ENCODE results near the gene PLD1. TPM values are rescaled to one million over a fixed set of nuclear protein-coding genes. Genes with fewer than 3 reads are reported as not detected.

PLD1 gene
- total and polyA plus RNA-seq, 10 donors, result 3.0 to 75.2 (median 54.0) TPM

- 36 to 67% (median 54%) methylated on average over 10 of the region's 10 CpGs for WGBS, 5 donors
- Histone ChIP-seq H3K27ac (peak overlapping the region; percentile 8 to 84 (median 72)), H3K36me3 (peaks cover 0 to 45% (median 6%) of the 10 kb centered on the region in 6 donors), H3K4me3 (no peak overlapping the region), H3K4me1 (peaks cover 0 to 26% (median 1%) of the 10 kb centered on the region in 6 donors), H3K9me3 (no peaks in the 10 kb centered on the region), H3K27me3 (replicated peaks in 1 of 7) (no peaks in the 10 kb centered on the region)
- no peak for TF ChIP-seq POLR2A (IDR thresholded peaks at IDR 0.05)
- TF ChIP-seq POLR2AphosphoS5 (IDR thresholded peaks at IDR 0.05), result peak in 2 of 3 donors; percentile 50 to 67
- TF ChIP-seq, protein P1, sequence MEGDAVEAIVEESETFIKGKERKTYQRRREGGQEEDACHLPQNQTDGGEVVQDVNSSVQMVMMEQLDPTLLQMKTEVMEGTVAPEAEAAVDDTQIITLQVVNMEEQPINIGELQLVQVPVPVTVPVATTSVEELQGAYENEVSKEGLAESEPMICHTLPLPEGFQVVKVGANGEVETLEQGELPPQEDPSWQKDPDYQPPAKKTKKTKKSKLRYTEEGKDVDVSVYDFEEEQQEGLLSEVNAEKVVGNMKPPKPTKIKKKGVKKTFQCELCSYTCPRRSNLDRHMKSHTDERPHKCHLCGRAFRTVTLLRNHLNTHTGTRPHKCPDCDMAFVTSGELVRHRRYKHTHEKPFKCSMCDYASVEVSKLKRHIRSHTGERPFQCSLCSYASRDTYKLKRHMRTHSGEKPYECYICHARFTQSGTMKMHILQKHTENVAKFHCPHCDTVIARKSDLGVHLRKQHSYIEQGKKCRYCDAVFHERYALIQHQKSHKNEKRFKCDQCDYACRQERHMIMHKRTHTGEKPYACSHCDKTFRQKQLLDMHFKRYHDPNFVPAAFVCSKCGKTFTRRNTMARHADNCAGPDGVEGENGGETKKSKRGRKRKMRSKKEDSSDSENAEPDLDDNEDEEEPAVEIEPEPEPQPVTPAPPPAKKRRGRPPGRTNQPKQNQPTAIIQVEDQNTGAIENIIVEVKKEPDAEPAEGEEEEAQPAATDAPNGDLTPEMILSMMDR (IDR thresholded peaks at IDR 0.05 in 8 of 11, conservative IDR thresholded peaks at IDR 0.05 in 3 of 11), result no peak
- DNase-seq, result peak; percentile 76
- intact Hi-C loops (cut with DNase I; ENCODE audit: low total_unique reads), result no loop called here
Observed at GRCh38 chr3:171676601-171677175, 133.6 kb downstream of the PLD1 start.

DNA sequence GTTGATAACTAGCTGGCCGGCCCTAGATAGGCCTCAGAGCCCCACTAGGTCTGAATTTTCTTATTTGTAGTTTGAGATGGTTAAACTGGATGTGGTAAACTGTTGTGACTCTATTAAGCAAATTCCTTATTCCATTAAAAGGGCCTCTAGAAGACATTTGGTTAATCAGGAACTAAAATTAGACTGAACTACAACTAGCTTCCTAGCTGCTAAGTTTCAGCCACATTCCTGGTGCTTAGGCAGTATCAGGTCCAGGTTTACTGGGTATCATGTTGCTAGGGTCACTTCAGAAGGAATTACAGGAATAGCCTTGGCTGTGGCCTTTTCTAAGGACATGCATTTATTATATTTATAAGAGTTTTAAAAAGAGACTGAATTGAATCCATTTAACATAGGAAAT, 136.3 kb downstream of the PLD1 start:
- Histone ChIP-seq H3K27ac (no peak overlapping the region), H3K36me3 (peaks cover 0 to 72% (median 9%) of the 10 kb centered on the region in 6 donors), H3K4me3 (no peak overlapping the region), H3K27me3 (replicated peaks in 1 of 7) (no peaks in the 10 kb centered on the region), H3K4me1 (peaks cover 0 to 14% (median 0%) of the 10 kb centered on the region in 6 donors), H3K9me3 (no peaks in the 10 kb centered on the region)
- intact Hi-C loops (cut with DNase I; ENCODE audit: low total_unique reads), result no loop called here
- TF ChIP-seq, protein P1 (IDR thresholded peaks at IDR 0.05 in 8 of 11, conservative IDR thresholded peaks at IDR 0.05 in 3 of 11), result no peak
- no peak for TF ChIP-seq POLR2AphosphoS5 (IDR thresholded peaks at IDR 0.05)
- no peak for TF ChIP-seq POLR2A (IDR thresholded peaks at IDR 0.05)
- WGBS, 5 donors, result 73 to 90% (median 87%) methylated on average over 1 of the region's 1 CpG
- no peak for DNase-seq

GRCh38 chr3:171672538-171672937, 137.7 kb downstream of the PLD1 start:
- Histone ChIP-seq H3K4me1 (peaks cover 0 to 4% (median 0%) of the 10 kb centered on the region in 6 donors), H3K27ac (no peak overlapping the region), H3K27me3 (replicated peaks in 1 of 7) (no peaks in the 10 kb centered on the region), H3K36me3 (peaks cover 0 to 85% (median 9%) of the 10 kb centered on the region in 6 donors), H3K4me3 (no peak overlapping the region), H3K9me3 (no peaks in the 10 kb centered on the region)
- DNase-seq, result no peak
- intact Hi-C loops (cut with DNase I; ENCODE audit: low total_unique reads), result no loop called here
- 95 to 96% (median 95%) methylated on average over 5 of the region's 5 CpGs for WGBS, 5 donors
- TF ChIP-seq, protein P1 (IDR thresholded peaks at IDR 0.05 in 8 of 11, conservative IDR thresholded peaks at IDR 0.05 in 3 of 11), result no peak
- TF ChIP-seq POLR2A (IDR thresholded peaks at IDR 0.05) (no peak), POLR2AphosphoS5 (IDR thresholded peaks at IDR 0.05) (no peak)

DNA sequence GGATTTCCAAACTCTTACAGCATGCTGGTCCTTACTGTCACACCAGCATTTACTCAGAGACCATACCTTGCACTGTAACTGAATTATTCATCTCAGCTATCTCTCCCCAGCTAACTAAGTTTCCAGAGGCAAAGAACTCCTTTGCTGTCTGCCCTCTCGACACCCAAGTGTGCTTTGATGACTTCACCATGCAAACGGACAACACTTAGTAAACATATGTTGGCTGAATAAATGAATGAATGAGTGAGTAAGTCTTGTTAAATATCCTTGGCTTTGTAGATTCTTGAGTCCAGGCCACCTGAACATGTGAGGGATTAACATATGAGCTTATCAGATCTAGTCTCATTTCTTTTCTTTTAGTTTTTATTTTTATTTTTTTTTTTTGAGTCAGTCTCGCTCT, 138.2 kb downstream of the PLD1 start:
- TF ChIP-seq POLR2AphosphoS5 (IDR thresholded peaks at IDR 0.05), result no peak
- no peak for TF ChIP-seq POLR2A (IDR thresholded peaks at IDR 0.05)
- TF ChIP-seq, protein P1 (IDR thresholded peaks at IDR 0.05 in 8 of 11, conservative IDR thresholded peaks at IDR 0.05 in 3 of 11), result no peak
- H3K36me3 ChIP-seq, result peaks cover 0 to 89% (median 9%) of the 10 kb centered on the region in 6 donors
- no peaks in the 10 kb centered on the region for H3K9me3 ChIP-seq
- H3K4me3 ChIP-seq, result no peak overlapping the region
- intact Hi-C loops (cut with DNase I; ENCODE audit: low total_unique reads), result no loop called here
- no peaks in the 10 kb centered on the region for H3K27me3 ChIP-seq (replicated peaks in 1 of 7)
- WGBS, 5 donors, result 87 to 97% (median 94%) methylated on average over 3 of the region's 3 CpGs
- no peak for DNase-seq
- H3K27ac ChIP-seq, result no peak overlapping the region
- peaks cover 0 to under 1% (median 0%) of the 10 kb centered on the region in 6 donors for H3K4me1 ChIP-seq
